Uterus (tissue), 4 donors: ENCODE results near the gene FBXW9. TPM values are rescaled to one million over a fixed set of nuclear protein-coding genes. Genes with fewer than 3 reads are reported as not detected.

Experiments
- DNase-seq, 2 donors: peaks; one replicate each; pipeline ENCODE4 v3.0.0-alpha.2; 2019 to 2020
- H3K27ac ChIP-seq, 2 donors: fragments of 200-600 bp; sonication (generic); 1 replicate in 1 of 2; 2 replicates in 1 of 2; pipeline ENCODE4 v1.5.1; 2016 to 2018
- H3K27me3 ChIP-seq, 2 donors: fragments of 200-600 bp; sonication (generic); one replicate each; pipeline ENCODE4 v1.5.1; 2018 to 2019; ENCODE audit warnings: control low read depth in 1 of 2
- H3K36me3 ChIP-seq, 2 donors: fragments of 200-600 bp; sonication (generic); one replicate each; pipeline ENCODE4 v1.5.1; 2019; ENCODE audit warnings: control low read depth in 1 of 2
- H3K4me1 ChIP-seq, 2 donors: fragments of 200-600 bp; sonication (generic); one replicate each; pipeline ENCODE4 v1.5.1; 2018 to 2019; ENCODE audit warnings: control low read depth in 1 of 2
- H3K4me3 ChIP-seq, 2 donors: fragments of 200-600 bp; sonication (generic); 1 replicate in 1 of 2; 2 replicates in 1 of 2; pipeline ENCODE4 v1.5.1; 2018 to 2019; ENCODE audit warnings: mild to moderate bottlenecking in 1 of 2
- H3K9me3 ChIP-seq, 2 donors: fragments of 200-600 bp; sonication (generic); one replicate each; pipeline ENCODE4 v1.5.1; 2019; ENCODE audit warnings: control low read depth in 1 of 2
- CTCF ChIP-seq, 4 experiments: fragments of 200-600 bp in 2 of 4; fragments of 450-650 bp in 2 of 4; sonication (generic) in 2 of 4; IDR thresholded peaks; one replicate each; pipeline ENCODE4 v1.5.1; 2016 to 2019; ENCODE audit warnings: antibody characterized with exemption in 4 of 4, mild to moderate bottlenecking in 2 of 4, moderate library complexity in 1 of 4
- POLR2A ChIP-seq, 2 donors: fragments of 450-650 bp; IDR thresholded peaks; one replicate each; pipeline ENCODE4 v1.6.1; 2016; ENCODE audit warnings: antibody characterized with exemption in 2 of 2, mild to moderate bottlenecking in 1 of 2, moderate library complexity in 1 of 2
- intact Hi-C: fragments of 100-400 bp; cut with DNase I; formaldehyde crosslinking; loops from one replicate; pipeline ENCODE4 v1.15.1; 2023; ENCODE audit warnings: low total_unique reads
- total RNA-seq, 4 donors: library from RNA; depleted of rRNA in 3 of 4; stranded (reverse); fragments of >200 nt in 3 of 4; gene quantifications; one replicate each; pipeline versions ENCODE4 v1.1.0 to v1.2.4, GENCODE V29; 2014 to 2023
- donor health status: DM: yes; HTN: yes; CAD: no.

FBXW9 gene
- total RNA-seq, 4 donors from 2014 or later = 3.8 to 9.5 TPM; not detected in 2

- intact Hi-C loops = no loop called here
- Histone ChIP-seq H3K27me3 (no peaks in the 10 kb centered on the region), H3K4me3 (no peak overlapping the region), H3K27ac (no peak overlapping the region), H3K36me3 (no peaks in the 10 kb centered on the region), H3K9me3 (no peaks in the 10 kb centered on the region), H3K4me1 (no peaks in the 10 kb centered on the region)
- DNase-seq = no peak
- no peak for TF ChIP-seq POLR2A (IDR thresholded peaks at IDR 0.05)
- TF ChIP-seq CTCF (IDR thresholded peaks at IDR 0.05) = no peak
Measured at GRCh38 chr19:12675940-12676339, 20.5 kb downstream of the FBXW9 start.

- no peaks in the 10 kb centered on the region for H3K27me3 ChIP-seq
- no peak overlapping the region for H3K27ac ChIP-seq
- TF ChIP-seq CTCF (IDR thresholded peaks at IDR 0.05) = no peak
- no peak for TF ChIP-seq POLR2A (IDR thresholded peaks at IDR 0.05)
- no peaks in the 10 kb centered on the region for H3K9me3 ChIP-seq
- peaks cover 3 to 4% of the 10 kb centered on the region in 2 donors for H3K4me1 ChIP-seq
- no peak overlapping the region for H3K4me3 ChIP-seq
- intact Hi-C loops = no loop called here
- no peaks in the 10 kb centered on the region for H3K36me3 ChIP-seq
- DNase-seq = no peak
Measured at GRCh38 chr19:12675399-12675798, 21.0 kb downstream of the FBXW9 start.

- H3K4me3 ChIP-seq = no peak overlapping the region
- no peaks in the 10 kb centered on the region for H3K27me3 ChIP-seq
- intact Hi-C loops = no loop called here
- H3K9me3 ChIP-seq = no peaks in the 10 kb centered on the region
- TF ChIP-seq CTCF (IDR thresholded peaks at IDR 0.05) = no peak
- no peak for TF ChIP-seq POLR2A (IDR thresholded peaks at IDR 0.05)
- H3K4me1 ChIP-seq = peaks cover 7% of the 10 kb centered on the region in 2 donors
- no peak overlapping the region for H3K27ac ChIP-seq
- H3K36me3 ChIP-seq = no peaks in the 10 kb centered on the region
- DNase-seq = no peak
Measured at GRCh38 chr19:12672744-12673143, 23.7 kb downstream of the FBXW9 start.

GRCh38 chr19:12670159-12670928 lies 26.1 kb downstream of the FBXW9 start:
- peaks cover 11 to 14% of the 10 kb centered on the region in 2 donors for H3K4me1 ChIP-seq
- TF ChIP-seq CTCF (IDR thresholded peaks at IDR 0.05) = no peak
- TF ChIP-seq POLR2A (IDR thresholded peaks at IDR 0.05) = no peak
- H3K27me3 ChIP-seq = no peaks in the 10 kb centered on the region
- no peak for DNase-seq
- no peaks in the 10 kb centered on the region for H3K36me3 ChIP-seq
- peak overlapping the region; percentile 95 to 99 for H3K27ac ChIP-seq
- intact Hi-C loops = no loop called here
- H3K4me3 ChIP-seq = peak overlapping the region; percentile 64 to 98
- no peaks in the 10 kb centered on the region for H3K9me3 ChIP-seq

- DNase-seq = peak; percentile 72 to 78
- Histone ChIP-seq H3K9me3 (no peaks in the 10 kb centered on the region), H3K27me3 (no peaks in the 10 kb centered on the region), H3K4me1 (peaks cover 11 to 14% of the 10 kb centered on the region in 2 donors), H3K36me3 (no peaks in the 10 kb centered on the region), H3K4me3 (peak overlapping the region; percentile 64 to 98), H3K27ac (peak overlapping the region; percentile 95 to 99)
- intact Hi-C loops = no loop called here
- TF ChIP-seq CTCF (IDR thresholded peaks at IDR 0.05) (peak in 1 of 4 experiments; percentile 6), POLR2A (IDR thresholded peaks at IDR 0.05) (peak in 1 of 2 donors; percentile 27)
Measured at GRCh38 chr19:12669270-12670158, 26.9 kb downstream of the FBXW9 start.
